ENCODE measurements around the gene PKD1.

DNA sequence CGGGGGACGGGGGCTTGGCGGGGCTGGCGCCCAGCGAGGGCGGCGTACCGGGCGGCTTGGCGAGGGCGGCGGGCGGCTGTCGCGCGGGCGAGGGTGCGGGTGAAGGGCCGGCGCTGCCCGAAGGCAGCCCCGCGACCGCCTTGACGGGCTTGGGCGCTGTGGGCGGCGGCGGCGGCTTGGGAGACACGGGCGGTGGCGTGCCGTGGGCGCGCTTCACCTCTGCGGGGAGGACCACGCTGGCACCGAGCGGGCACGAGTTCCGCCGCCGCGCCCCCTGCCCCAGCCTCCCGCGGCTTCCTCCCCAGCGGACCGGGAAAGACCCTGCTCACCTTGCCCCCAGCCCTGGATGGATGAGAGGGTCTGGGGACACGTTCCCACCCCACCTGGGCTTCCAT is 43.4 kb upstream of the PKD1 start:
- TF ChIP-seq POLR2A (IDR thresholded peaks at IDR 0.05; ENCODE audit: low read depth, low read length) (no peak), POLR2AphosphoS5 (IDR thresholded peaks at IDR 0.05; ENCODE audit: low read depth, low read length) (no peak), TAF1 (IDR thresholded peaks at IDR 0.05; ENCODE audit: low read depth, low read length) (no peak)

Measured in GM12891 (cell line).